Measurements from ENCODE around the gene HECW1. TPM values are rescaled to one million over a fixed set of nuclear protein-coding genes. Genes with fewer than 3 reads are reported as not detected.

HECW1 gene
- total RNA-seq, 1 experiment from 2014 or later, result 0.77 TPM

DNA sequence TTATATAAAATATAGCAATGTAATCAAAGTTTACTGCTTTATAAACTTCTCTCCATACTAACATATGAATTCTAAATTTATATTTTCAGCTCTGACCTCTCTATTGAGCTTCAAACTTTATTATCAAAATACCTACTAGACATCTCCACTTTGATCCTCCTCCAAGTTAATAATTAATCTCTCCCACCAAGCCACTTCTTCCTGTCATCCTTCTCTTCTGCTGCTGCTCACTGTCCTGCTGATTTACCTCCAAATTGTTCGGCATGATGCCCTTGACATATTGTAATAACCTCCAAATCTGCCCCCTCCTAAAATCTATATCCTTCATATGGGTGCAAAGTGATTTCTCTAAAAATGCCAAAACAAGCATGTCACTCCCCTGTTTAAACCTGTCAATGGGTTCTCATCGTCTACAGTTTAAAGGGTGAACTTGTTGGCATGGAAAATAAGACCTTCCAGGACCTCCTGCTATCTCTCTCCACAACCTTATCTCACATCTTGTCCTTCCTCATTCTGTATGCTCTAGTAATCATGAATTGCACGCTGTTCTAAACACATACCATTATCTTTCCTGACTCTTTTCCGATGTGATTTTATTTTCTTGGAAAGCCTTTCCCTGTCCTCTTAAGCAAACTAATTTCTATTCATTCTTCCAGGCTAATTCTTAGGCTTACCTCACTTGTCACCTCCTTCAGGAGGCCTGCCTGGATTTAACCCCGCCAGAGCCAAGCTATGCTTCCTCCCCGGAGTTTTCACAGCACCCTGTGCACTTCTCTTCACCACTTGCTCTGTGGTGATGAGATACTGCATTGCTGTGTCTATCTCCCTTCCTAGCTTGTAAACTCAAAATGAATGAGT, 418.3 kb downstream of the HECW1 start:
- peaks cover 9% of the 10 kb centered on the region for H3K27me3 ChIP-seq (ENCODE audit: control insufficient read depth, insufficient read depth, low read length)

GRCh38 chr7:43531700-43532099, 419.3 kb downstream of the HECW1 start:
- in situ Hi-C loops (cut with HindIII; ENCODE audit: low pct_unique_long_range_greater_than_20kb, low sequenced_read_pairs), result no loop called here
- no peak for DNase-seq (ENCODE audit: low read depth, low spot score)
- no peaks in the 10 kb centered on the region for H3K9me3 ChIP-seq (ENCODE audit: control insufficient read depth, insufficient read depth, low read depth, low read length)

More for the DNA sequence above, 418.3 kb downstream of the HECW1 start:
- intact Hi-C loops (cut with micrococcal nuclease; ENCODE audit: unreplicated experiment) (no loop called here), in situ Hi-C loops (cut with HindIII; ENCODE audit: low pct_unique_long_range_greater_than_20kb, low sequenced_read_pairs) (no loop called here)
- ATAC-seq (no peak), DNase-seq (ENCODE audit: low read depth, low spot score) (no peak)
- POLR2A ChIA-PET, result no interaction called here
- H3K36me3 ChIP-seq (ENCODE audit: control insufficient read depth, insufficient read depth, low read length), result no peaks in the 10 kb centered on the region
- no peak overlapping the region for H3K4me3 ChIP-seq (ENCODE audit: low read depth in 2 of 2, low read length in 2 of 2)
- H3K4me1 ChIP-seq (ENCODE audit: control insufficient read depth, insufficient read depth, low read length), result no peaks in the 10 kb centered on the region
- CTCF ChIA-PET, result no interaction called here
- no peak overlapping the region for H3K27ac ChIP-seq (ENCODE audit: low read length)
- TF ChIP-seq TCF7L2 (IDR thresholded peaks at IDR 0.05; ENCODE audit: low read depth, low read length) (no peak), POLR2AphosphoS5 (IDR thresholded peaks at IDR 0.05; ENCODE audit: low read depth, low read length) (no peak)
- H3K9me3 ChIP-seq (ENCODE audit: control insufficient read depth, insufficient read depth, low read depth, low read length), result no peaks in the 10 kb centered on the region
- no TSS peak for BruUV-seq (replicated peaks)

More at GRCh38 chr7:43531700-43532099, 419.3 kb downstream of the HECW1 start:
- CTCF ChIA-PET, result no interaction called here
- intact Hi-C loops (cut with micrococcal nuclease; ENCODE audit: unreplicated experiment), result no loop called here
- POLR2A ChIA-PET, result no interaction called here
- TF ChIP-seq, protein P1, sequence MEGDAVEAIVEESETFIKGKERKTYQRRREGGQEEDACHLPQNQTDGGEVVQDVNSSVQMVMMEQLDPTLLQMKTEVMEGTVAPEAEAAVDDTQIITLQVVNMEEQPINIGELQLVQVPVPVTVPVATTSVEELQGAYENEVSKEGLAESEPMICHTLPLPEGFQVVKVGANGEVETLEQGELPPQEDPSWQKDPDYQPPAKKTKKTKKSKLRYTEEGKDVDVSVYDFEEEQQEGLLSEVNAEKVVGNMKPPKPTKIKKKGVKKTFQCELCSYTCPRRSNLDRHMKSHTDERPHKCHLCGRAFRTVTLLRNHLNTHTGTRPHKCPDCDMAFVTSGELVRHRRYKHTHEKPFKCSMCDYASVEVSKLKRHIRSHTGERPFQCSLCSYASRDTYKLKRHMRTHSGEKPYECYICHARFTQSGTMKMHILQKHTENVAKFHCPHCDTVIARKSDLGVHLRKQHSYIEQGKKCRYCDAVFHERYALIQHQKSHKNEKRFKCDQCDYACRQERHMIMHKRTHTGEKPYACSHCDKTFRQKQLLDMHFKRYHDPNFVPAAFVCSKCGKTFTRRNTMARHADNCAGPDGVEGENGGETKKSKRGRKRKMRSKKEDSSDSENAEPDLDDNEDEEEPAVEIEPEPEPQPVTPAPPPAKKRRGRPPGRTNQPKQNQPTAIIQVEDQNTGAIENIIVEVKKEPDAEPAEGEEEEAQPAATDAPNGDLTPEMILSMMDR (IDR thresholded peaks at IDR 0.05), result no peak
- TF ChIP-seq POLR2AphosphoS5 (IDR thresholded peaks at IDR 0.05; ENCODE audit: low read depth, low read length) (no peak), TCF7L2 (IDR thresholded peaks at IDR 0.05; ENCODE audit: low read depth, low read length) (no peak), SIN3A (IDR thresholded peaks at IDR 0.05; ENCODE audit: borderline replicate concordance, insufficient read depth, low read depth, low read length) (no peak), REST (IDR thresholded peaks at IDR 0.05; ENCODE audit: insufficient read depth in 1 of 2, low read depth in 2 of 2, low read length in 1 of 2) (no peak)
- H3K27me3 ChIP-seq (ENCODE audit: control insufficient read depth, insufficient read depth, low read length), result peaks cover 6% of the 10 kb centered on the region
- no peak overlapping the region for H3K4me3 ChIP-seq (ENCODE audit: low read depth in 2 of 2, low read length in 2 of 2)
- ATAC-seq, result no peak
- H3K27ac ChIP-seq (ENCODE audit: low read length), result no peak overlapping the region
- H3K36me3 ChIP-seq (ENCODE audit: control insufficient read depth, insufficient read depth, low read length), result no peaks in the 10 kb centered on the region
- no TSS peak for BruUV-seq (replicated peaks)
- no peaks in the 10 kb centered on the region for H3K4me1 ChIP-seq (ENCODE audit: control insufficient read depth, insufficient read depth, low read length)
